GM19438 (cell line): ENCODE measurements around the gene ADAMTS16.

Experiments used
- ATAC-seq: cut with Tn5 transposase; IDR thresholded peaks from one replicate; pipeline ENCODE4 v1.9.1; 2021; ENCODE audit warnings: low read depth; ENCODE audit not compliant: unreplicated experiment

ADAMTS16 gene

GRCh38 chr5:5182508-5183188 lies 42.5 kb downstream of the ADAMTS16 start:
- no peak for ATAC-seq

- no peak for ATAC-seq
Observed at GRCh38 chr5:5183189-5183699, 43.1 kb downstream of the ADAMTS16 start.

- no peak for ATAC-seq
Observed at GRCh38 chr5:5183933-5184332, 43.8 kb downstream of the ADAMTS16 start.

DNA sequence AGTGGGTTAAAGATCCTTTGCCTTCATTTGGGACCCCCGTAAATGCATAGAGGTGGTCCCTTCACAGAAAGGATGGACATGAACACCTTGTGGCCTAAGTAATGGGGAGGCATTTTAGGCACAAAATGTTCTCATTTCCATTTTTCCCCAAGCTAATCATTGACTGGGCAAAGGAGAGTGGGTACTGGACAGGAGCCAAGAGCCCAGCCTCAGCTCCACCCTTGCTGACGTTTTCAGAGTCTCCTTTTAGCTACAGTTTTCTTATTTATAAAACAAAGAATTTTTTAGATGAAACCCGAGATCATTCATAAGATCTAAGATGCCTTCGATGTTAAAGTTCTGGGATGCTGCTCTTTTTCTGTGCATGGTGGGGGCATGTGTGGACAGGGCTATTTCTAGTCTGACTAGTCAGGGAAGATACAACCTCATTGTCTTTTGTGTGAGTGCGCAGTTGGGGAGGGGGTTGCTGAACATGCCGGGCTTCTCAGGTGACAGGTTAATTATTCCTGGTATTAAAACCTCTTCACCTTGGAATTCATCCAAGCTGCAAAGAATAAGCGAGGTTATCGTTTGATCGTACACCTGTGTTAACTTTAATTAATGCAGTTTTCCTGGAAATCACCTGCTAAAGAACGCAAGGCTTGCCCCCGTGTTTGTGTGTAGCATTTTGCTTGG lies 48.4 kb downstream of the ADAMTS16 start:
- no peak for ATAC-seq

- ATAC-seq: no peak
Observed at GRCh38 chr5:5189051-5189430, 48.9 kb downstream of the ADAMTS16 start.

DNA sequence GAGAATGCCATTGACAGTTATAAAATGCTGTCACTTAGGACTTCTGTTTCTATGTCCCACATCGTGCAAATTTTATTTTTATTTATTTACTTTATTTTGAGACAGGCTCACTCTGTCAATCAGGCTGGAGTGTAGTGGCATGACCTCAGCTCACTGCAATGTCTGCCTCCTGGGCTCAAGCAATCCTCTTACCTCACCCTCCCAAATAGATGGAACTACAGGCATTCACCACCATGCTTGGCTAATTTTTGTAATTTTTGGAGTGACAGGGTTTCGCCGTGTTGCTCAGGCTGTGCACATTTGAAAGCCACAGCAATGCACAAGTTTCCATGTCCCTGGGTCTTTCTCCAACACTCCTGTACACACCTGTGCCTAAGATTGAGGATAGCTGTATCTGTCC lies 51.8 kb downstream of the ADAMTS16 start:
- no peak for ATAC-seq

GRCh38 chr5:5192681-5193080 lies 52.6 kb downstream of the ADAMTS16 start:
- ATAC-seq: no peak

DNA sequence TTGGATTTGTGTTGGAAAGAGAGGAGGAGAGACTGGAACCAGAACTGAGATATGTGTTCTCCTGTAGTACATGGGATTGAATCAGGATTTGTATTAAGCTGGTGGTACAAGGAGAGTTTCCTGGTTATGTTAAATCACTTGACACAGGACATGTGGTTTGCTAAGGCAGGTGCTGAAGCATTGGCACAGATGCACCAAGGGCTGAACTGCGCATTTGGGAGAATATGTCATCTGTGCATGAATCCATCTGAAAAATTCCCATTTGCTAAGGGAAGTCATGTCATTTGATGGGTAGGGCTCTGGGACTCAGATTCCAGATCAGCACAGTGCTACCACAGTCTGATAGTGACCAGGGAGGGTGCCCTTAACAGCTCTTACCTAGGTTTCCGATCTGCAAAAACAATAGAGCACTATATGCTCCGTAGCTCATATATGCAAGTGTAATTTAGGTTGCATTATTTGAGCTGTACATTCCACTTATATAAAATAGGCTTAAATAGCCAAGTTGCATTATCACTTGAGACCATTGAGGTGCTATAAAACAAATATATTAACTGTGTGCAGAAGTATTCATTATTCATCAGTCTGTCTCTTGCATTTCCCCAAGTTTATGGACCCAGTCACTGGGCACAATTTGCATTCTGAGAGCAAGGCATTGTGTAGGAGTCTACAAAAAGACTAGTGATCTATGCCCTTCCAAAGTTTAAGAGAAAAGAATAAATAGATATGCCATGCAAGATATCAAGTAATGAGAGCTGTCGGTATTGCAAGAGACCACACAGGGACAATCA lies 55.2 kb downstream of the ADAMTS16 start:
- no peak for ATAC-seq

GRCh38 chr5:5198135-5198534 lies 58.0 kb downstream of the ADAMTS16 start:
- ATAC-seq: no peak

- ATAC-seq: no peak
Observed at GRCh38 chr5:5198815-5199214, 58.7 kb downstream of the ADAMTS16 start.

- no peak for ATAC-seq
Observed at GRCh38 chr5:5199495-5199894, 59.4 kb downstream of the ADAMTS16 start.

- no peak for ATAC-seq
Observed at GRCh38 chr5:5200133-5200532, 60.0 kb downstream of the ADAMTS16 start.

GRCh38 chr5:5202321-5202720 lies 62.2 kb downstream of the ADAMTS16 start:
- ATAC-seq: no peak

GRCh38 chr5:5203451-5203850 lies 63.3 kb downstream of the ADAMTS16 start:
- no peak for ATAC-seq

DNA sequence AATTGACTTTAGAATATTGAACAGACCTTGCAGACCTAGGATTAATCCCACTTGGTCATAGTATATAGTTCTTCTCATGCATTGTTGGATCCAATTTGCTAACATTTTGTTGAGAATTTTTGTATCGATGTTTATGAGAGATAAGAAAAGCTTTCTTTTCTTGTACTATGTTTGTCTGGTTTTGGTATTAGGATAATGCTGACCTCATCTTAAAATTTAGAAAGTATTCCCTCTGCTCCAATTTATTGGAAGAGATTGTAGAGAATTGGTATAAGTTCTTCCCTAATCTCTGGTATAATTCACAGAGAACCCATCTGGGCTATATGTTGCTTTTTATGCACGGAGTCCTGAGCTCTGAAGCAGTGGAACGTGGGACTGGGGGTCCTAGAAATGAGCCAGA lies 67.7 kb downstream of the ADAMTS16 start:
- no peak for ATAC-seq

DNA sequence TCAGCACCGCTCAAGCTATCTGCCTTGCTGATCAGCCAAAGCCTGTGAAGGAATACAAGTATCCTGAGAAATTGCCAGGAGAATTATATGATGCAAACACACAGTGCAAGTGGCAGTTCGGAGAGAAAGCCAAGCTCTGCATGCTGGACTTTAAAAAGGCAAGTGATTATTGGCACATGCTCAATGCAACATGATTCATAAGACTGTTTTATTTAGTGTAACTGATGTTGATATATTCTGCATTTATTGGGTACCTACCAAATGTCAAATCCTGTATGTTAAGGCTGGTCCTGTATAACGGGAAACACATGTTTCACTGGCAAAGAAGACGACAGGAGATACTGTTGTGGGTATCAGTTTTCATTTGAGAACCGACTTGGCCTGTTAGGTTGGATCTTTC lies 69.0 kb downstream of the ADAMTS16 start:
- ATAC-seq: no peak

- ATAC-seq: no peak
Observed at GRCh38 chr5:5209510-5210286, 69.6 kb downstream of the ADAMTS16 start.

DNA sequence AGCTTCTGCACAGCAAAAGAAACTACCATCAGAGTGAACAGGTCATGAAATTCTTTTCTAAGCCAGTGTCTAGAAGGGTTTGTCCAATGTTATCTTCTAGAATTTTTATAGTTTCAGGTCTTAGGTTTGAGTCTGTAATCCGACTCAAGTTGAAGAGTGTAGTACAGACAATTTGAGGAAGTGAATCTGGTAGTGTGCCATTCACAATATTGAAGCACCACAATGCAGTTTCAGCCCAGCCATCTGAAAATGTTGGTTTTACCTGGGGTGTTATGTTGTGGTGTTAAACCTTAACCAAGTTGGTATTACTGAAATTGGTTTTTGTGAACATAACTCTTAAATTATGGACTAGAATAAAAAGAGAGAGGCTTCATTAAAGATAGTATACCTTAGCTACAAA lies 77.2 kb downstream of the ADAMTS16 start:
- ATAC-seq: no peak

GRCh38 chr5:5218396-5218795 lies 78.3 kb downstream of the ADAMTS16 start:
- no peak for ATAC-seq

- no peak for ATAC-seq
Observed at GRCh38 chr5:5219541-5219940, 79.4 kb downstream of the ADAMTS16 start.
